Measurements from ENCODE around the gene C12orf60.

The C12orf60 gene

DNA sequence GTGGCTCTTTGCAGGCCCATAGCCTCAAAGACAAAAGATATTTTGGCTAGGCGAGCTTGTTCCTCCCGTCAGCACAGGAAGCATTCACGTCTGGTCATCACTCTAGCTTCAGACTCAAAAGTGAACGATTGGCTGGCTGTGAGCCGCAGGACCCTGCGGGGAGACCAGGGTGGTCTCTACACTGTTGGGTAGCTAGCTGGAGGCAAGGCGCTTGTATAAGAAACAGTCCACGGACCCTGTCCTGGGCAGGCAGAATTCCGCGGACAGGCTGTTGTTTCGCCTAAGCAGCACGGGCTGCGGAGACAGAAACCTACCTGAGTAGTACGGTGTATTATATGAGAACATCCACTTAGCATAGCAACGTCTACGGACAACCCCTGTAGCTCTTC is 29.8 kb upstream of the C12orf60 start:
- no peak for DNase-seq (ENCODE audit: low read depth)
- in situ Hi-C loops (cut with HindIII; ENCODE audit: low sequenced_read_pairs): no loop called here
- H3K4me3 ChIP-seq (ENCODE audit: low read depth, low read length): peak overlapping the region; percentile 74
- TF ChIP-seq, protein P1, sequence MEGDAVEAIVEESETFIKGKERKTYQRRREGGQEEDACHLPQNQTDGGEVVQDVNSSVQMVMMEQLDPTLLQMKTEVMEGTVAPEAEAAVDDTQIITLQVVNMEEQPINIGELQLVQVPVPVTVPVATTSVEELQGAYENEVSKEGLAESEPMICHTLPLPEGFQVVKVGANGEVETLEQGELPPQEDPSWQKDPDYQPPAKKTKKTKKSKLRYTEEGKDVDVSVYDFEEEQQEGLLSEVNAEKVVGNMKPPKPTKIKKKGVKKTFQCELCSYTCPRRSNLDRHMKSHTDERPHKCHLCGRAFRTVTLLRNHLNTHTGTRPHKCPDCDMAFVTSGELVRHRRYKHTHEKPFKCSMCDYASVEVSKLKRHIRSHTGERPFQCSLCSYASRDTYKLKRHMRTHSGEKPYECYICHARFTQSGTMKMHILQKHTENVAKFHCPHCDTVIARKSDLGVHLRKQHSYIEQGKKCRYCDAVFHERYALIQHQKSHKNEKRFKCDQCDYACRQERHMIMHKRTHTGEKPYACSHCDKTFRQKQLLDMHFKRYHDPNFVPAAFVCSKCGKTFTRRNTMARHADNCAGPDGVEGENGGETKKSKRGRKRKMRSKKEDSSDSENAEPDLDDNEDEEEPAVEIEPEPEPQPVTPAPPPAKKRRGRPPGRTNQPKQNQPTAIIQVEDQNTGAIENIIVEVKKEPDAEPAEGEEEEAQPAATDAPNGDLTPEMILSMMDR (IDR thresholded peaks at IDR 0.05; ENCODE audit: low read depth, low read length, missing control alignments): no peak

DNA sequence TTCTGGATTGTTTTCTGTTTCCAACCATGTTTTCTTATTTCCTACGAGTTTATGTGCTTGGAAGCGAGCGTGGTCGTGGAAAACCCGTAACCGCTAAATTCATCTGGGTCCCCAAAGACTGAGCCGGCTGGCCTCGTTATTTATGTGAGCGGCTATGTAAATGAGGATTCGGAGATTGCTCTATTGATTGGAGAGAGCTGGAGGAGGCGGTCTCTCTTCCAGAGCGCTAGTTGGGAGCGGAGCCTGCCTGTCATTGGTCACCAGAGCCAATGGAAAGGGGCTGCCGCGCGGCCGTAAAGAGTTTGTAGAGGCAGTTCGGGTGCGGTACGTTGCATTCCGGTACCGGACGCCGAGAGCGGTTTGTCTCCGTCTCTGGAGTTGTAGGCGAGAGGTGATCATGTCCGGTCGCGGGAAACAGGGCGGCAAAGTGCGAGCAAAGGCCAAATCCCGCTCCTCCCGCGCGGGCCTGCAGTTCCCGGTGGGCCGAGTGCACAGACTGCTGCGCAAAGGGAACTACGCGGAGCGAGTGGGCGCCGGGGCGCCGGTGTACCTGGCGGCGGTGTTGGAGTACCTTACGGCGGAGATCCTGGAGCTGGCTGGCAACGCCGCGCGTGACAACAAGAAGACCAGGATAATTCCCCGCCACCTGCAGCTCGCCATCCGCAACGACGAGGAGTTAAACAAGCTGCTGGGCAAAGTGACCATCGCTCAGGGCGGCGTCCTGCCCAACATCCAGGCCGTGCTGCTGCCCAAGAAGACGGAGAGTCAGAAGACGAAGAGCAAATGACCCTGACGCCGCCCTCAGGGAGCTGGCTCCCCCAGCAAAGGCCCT is 29.2 kb upstream of the C12orf60 start:
- in situ Hi-C loops (cut with HindIII; ENCODE audit: low sequenced_read_pairs): no loop called here
- DNase-seq (ENCODE audit: low read depth): peak; percentile 89
- H3K4me3 ChIP-seq (ENCODE audit: low read depth, low read length): peak overlapping the region; percentile 74
- TF ChIP-seq, protein P1 (IDR thresholded peaks at IDR 0.05; ENCODE audit: low read depth, low read length, missing control alignments): no peak

DNA sequence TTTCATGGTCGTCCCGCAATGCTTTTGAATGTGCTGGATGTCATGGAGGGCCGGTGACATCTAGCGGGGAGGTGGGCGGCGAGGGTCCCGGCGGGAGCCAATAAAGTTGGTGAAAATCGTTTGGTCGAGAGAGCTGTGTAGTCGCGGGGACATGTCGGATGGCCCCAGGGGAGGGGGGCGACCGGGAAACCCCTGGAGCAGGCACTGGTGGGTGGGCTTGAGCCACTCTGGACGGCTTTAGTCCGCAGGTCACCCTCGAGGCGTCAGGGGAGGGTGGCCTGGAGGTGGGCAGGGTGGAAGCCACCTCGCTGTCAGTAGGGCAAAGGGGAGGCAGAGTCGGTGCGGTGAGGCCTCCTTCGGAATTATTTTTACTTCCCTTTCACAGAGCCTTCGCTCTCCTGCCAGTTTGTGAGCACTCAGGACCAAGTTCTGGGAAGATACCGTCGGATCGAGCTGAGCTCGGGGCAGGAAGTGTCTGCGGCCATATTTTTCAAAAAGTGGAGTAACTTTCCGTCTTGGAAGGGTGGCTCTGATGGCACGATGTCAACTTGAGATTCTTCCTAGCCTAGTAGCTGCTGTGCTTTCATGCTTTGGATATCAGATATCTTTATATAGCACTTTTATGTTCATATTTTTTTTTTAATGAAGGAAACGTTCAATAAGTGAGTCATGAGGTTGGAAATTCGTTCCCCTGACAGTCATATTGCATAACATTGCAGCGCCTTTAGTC is 28.4 kb upstream of the C12orf60 start:
- DNase-seq (ENCODE audit: low read depth): no peak
- H3K4me3 ChIP-seq (ENCODE audit: low read depth, low read length): peak overlapping the region; percentile 74
- in situ Hi-C loops (cut with HindIII; ENCODE audit: low sequenced_read_pairs): no loop called here
- TF ChIP-seq, protein P1 (IDR thresholded peaks at IDR 0.05; ENCODE audit: low read depth, low read length, missing control alignments): no peak

DNA sequence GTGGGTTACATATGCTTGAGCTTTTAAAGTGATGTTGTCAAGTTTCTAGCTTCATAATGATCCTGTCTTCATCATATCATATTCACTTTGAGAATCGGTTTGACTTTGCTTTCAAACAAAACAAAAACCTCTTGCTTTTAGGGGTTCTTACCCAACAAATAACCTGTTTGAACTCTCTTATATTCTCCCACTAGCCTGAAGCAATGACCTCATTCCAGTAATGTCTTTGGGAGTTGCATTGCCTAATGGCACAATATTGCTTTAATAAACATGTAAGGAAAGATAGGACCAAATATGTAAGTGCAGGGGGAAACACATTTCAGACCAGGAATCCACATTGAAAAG is 27.9 kb upstream of the C12orf60 start:
- H3K4me3 ChIP-seq (ENCODE audit: low read depth, low read length): peak overlapping the region; percentile 74
- in situ Hi-C loops (cut with HindIII; ENCODE audit: low sequenced_read_pairs): no loop called here
- TF ChIP-seq, protein P1 (IDR thresholded peaks at IDR 0.05; ENCODE audit: low read depth, low read length, missing control alignments): no peak
- DNase-seq (ENCODE audit: low read depth): no peak

DNA sequence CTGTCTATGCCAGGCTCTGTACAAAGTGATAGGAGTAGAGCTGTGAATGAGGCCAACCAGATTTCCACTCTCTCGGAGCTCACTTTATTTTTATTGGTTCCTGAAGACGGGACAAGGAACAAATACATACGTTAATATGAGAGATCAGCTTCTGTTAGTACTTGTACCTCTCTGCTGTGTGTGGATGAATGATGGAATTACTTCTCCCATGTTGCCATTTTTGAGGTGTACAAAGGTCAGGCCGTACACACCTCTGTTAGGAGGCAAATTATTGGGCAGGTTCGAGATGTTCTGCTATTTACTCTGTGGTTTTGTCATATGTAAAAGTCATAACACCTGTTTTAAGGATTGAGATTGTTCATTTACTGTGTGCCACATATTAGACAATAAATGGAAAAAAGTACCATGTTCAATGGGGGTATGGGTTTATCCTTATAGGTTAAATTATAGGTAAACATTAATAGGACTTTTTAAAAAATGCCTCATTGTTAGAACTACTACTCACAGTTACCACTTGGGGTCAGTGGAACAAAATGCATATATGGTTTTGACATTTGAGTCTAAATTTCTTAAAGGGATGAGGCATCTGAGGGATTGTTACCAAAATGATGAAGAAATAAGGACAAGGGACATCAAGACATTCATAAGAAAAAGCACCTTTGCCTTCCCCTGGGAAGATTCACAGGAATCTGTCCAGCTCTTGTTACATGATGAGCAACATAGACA is 27.1 kb upstream of the C12orf60 start:
- DNase-seq (ENCODE audit: low read depth): no peak
- no peak overlapping the region for H3K4me3 ChIP-seq (ENCODE audit: low read depth, low read length)
- TF ChIP-seq, protein P1 (IDR thresholded peaks at IDR 0.05; ENCODE audit: low read depth, low read length, missing control alignments): no peak
- in situ Hi-C loops (cut with HindIII; ENCODE audit: low sequenced_read_pairs): no loop called here

DNA sequence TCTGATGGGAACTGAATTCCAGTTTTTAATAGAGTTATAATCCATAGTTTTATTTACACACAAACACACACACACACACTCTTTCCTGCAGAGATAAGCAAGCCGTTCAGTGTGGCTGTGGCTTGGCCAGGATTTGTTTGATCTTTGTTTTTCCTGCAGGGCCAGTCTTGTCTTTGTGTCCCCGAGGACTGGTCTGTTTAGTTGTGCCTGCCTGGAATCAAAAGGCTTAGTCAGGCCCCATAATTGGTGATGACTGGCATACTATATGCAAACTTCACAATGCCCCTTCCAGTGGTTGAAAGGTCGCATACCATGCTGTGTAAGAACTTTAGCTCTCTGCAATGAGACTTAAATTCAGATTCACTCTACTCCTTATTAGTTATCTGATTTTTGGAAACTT is 26.2 kb upstream of the C12orf60 start:
- no peak for DNase-seq (ENCODE audit: low read depth)
- TF ChIP-seq, protein P1 (IDR thresholded peaks at IDR 0.05; ENCODE audit: low read depth, low read length, missing control alignments): no peak
- H3K4me3 ChIP-seq (ENCODE audit: low read depth, low read length): no peak overlapping the region
- in situ Hi-C loops (cut with HindIII; ENCODE audit: low sequenced_read_pairs): no loop called here

All from astrocyte of the cerebellum (primary cell).